ENCODE measurements around the gene ARG1. TPM values are rescaled to one million over a fixed set of nuclear protein-coding genes. Genes with fewer than 3 reads are reported as not detected.

Gene ARG1
- total and polyA plus RNA-seq, 10 of the 15 experiments (the other 5 are each of a cell fraction or from before 2014, with no cell fraction given), result 0.33 TPM; not detected in 9

DNA sequence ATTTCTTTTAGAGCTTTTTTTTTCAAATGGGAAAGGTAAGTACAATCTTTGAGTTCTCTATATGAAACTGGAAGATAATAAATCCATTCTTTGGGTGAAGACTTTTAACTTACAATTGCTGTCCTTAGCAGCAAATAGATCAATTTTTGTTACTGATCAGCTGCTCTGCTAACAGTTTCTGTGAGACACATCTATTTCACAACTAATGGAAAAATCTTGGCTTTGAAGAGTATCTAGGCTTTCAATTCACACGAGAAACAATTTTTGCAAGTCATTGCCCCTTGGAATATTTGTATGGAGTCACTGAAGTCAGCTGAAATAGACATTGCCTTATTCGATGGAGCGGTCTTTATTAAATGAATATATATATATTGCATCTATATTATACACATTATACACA lies 20.5 kb upstream of the ARG1 start:
- Histone ChIP-seq H3K9ac (ENCODE audit: control insufficient read depth, insufficient read depth, low read length) (no peak overlapping the region), H2AFZ (ENCODE audit: control insufficient read depth, low read depth, low read length) (no peak overlapping the region), H3K9me3 (replicated peaks; ENCODE audit: control insufficient read depth, insufficient read depth, low read length) (no peaks in the 10 kb centered on the region), H3K27me3 (replicated peaks in 1 of 2; ENCODE audit: control insufficient read depth in 2 of 2, insufficient read depth in 2 of 2, low read length in 1 of 2) (no peaks in the 10 kb centered on the region), H3K79me2 (ENCODE audit: control insufficient read depth, insufficient read depth, low read length) (no peaks in the 10 kb centered on the region), H3K27ac (ENCODE audit: control insufficient read depth, insufficient read depth) (no peak overlapping the region), H3K4me1 (ENCODE audit: control insufficient read depth, insufficient read depth, low read length) (no peaks in the 10 kb centered on the region), H3K4me2 (ENCODE audit: control insufficient read depth, insufficient read depth) (no peak overlapping the region), H4K20me1 (ENCODE audit: control insufficient read depth, insufficient read depth) (no peaks in the 10 kb centered on the region), H3K36me3 (ENCODE audit: control insufficient read depth in 2 of 2, insufficient read depth in 2 of 2, low read length in 1 of 2) (no peaks in the 10 kb centered on the region), H3K4me3 (no peak overlapping the region)
- ATAC-seq, result no peak
- 61% methylated on average over 3 of the region's 3 CpGs for WGBS (ENCODE audit: insufficient coverage, insufficient replicate concordance, low lambda C conversion rate, missing lambda C conversion rate)
- TF ChIP-seq, protein P1, sequence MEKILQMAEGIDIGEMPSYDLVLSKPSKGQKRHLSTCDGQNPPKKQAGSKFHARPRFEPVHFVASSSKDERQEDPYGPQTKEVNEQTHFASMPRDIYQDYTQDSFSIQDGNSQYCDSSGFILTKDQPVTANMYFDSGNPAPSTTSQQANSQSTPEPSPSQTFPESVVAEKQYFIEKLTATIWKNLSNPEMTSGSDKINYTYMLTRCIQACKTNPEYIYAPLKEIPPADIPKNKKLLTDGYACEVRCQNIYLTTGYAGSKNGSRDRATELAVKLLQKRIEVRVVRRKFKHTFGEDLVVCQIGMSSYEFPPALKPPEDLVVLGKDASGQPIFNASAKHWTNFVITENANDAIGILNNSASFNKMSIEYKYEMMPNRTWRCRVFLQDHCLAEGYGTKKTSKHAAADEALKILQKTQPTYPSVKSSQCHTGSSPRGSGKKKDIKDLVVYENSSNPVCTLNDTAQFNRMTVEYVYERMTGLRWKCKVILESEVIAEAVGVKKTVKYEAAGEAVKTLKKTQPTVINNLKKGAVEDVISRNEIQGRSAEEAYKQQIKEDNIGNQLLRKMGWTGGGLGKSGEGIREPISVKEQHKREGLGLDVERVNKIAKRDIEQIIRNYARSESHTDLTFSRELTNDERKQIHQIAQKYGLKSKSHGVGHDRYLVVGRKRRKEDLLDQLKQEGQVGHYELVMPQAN (conservative IDR thresholded peaks at IDR 0.05), result no peak
- TF ChIP-seq, protein P2, sequence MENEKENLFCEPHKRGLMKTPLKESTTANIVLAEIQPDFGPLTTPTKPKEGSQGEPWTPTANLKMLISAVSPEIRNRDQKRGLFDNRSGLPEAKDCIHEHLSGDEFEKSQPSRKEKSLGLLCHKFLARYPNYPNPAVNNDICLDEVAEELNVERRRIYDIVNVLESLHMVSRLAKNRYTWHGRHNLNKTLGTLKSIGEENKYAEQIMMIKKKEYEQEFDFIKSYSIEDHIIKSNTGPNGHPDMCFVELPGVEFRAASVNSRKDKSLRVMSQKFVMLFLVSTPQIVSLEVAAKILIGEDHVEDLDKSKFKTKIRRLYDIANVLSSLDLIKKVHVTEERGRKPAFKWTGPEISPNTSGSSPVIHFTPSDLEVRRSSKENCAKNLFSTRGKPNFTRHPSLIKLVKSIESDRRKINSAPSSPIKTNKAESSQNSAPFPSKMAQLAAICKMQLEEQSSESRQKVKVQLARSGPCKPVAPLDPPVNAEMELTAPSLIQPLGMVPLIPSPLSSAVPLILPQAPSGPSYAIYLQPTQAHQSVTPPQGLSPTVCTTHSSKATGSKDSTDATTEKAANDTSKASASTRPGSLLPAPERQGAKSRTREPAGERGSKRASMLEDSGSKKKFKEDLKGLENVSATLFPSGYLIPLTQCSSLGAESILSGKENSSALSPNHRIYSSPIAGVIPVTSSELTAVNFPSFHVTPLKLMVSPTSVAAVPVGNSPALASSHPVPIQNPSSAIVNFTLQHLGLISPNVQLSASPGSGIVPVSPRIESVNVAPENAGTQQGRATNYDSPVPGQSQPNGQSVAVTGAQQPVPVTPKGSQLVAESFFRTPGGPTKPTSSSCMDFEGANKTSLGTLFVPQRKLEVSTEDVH (IDR thresholded peaks at IDR 0.05; ENCODE audit: low read depth, partially characterized antibody), result no peak
- ChIA-PET RAD21 (ENCODE audit: unreplicated experiment) (no interaction called here), SMC1A (ENCODE audit: uncharacterized antibody, unreplicated experiment) (no interaction called here), CTCF (no interaction called here), POLR2A (no interaction called here)
- DNase-seq (ENCODE audit: low read depth, low spot score), result no peak
- intact Hi-C loops (cut with micrococcal nuclease; ENCODE audit: unreplicated experiment) (no loop called here), in situ Hi-C loops (cut with MboI) (no loop called here)
- no peak for FAIRE-seq
- no TSS peak for BruUV-seq (replicated peaks)

DNA sequence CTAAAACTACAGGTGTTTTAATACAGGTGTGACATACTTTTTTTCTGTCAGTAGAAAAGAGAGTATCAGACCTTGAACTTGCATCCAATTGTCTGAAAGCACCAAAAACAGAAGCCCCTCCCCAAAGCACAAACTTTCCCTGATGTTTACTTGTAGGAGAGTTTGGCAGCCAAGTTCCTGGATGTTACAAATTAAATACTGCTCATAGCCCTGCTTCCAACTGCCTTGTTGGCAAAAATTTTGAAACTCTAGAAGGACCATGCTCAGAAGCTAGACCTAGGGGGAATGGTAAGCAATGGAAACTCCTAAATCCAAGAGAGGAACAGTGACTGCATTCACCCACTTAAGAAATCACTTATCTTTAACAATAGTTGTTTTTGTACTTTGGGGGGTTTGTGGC lies 17.0 kb upstream of the ARG1 start:
- no peak overlapping the region for H3K27ac ChIP-seq (ENCODE audit: control insufficient read depth, insufficient read depth)
- intact Hi-C loops (cut with micrococcal nuclease; ENCODE audit: unreplicated experiment), result no loop called here
- no peaks in the 10 kb centered on the region for H3K4me1 ChIP-seq (ENCODE audit: control insufficient read depth, insufficient read depth, low read length)
- no peaks in the 10 kb centered on the region for H4K20me1 ChIP-seq (ENCODE audit: control insufficient read depth, insufficient read depth)
- H3K9me3 ChIP-seq (replicated peaks; ENCODE audit: control insufficient read depth, insufficient read depth, low read length), result no peaks in the 10 kb centered on the region
- FAIRE-seq (no peak), ATAC-seq (no peak), DNase-seq (ENCODE audit: low read depth, low spot score) (no peak)
- ChIA-PET SMC1A (ENCODE audit: uncharacterized antibody, unreplicated experiment) (no interaction called here), CTCF (no interaction called here), POLR2A (no interaction called here), RAD21 (ENCODE audit: unreplicated experiment) (no interaction called here)
- TF ChIP-seq PAX8 (IDR thresholded peaks at IDR 0.05) (no peak), KLF5 (IDR thresholded peaks at IDR 0.05; ENCODE audit: partially characterized antibody) (no peak), EP300 (IDR thresholded peaks at IDR 0.05; ENCODE audit: borderline replicate concordance in 1 of 2, control insufficient read depth in 1 of 2, low read depth in 2 of 2, low read length in 2 of 2) (no peak), ZNF207 (IDR thresholded peaks at IDR 0.05; ENCODE audit: borderline replicate concordance) (no peak), BHLHE40 (IDR thresholded peaks at IDR 0.05; ENCODE audit: borderline replicate concordance in 1 of 2, low read depth in 2 of 2, low read length in 1 of 2) (no peak), STAT3 (IDR thresholded peaks at IDR 0.05; ENCODE audit: low read depth, low read length) (no peak)
- TF ChIP-seq, protein P3, sequence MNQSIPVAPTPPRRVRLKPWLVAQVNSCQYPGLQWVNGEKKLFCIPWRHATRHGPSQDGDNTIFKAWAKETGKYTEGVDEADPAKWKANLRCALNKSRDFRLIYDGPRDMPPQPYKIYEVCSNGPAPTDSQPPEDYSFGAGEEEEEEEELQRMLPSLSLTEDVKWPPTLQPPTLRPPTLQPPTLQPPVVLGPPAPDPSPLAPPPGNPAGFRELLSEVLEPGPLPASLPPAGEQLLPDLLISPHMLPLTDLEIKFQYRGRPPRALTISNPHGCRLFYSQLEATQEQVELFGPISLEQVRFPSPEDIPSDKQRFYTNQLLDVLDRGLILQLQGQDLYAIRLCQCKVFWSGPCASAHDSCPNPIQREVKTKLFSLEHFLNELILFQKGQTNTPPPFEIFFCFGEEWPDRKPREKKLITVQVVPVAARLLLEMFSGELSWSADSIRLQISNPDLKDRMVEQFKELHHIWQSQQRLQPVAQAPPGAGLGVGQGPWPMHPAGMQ (IDR thresholded peaks at IDR 0.05; ENCODE audit: borderline replicate concordance), result no peak
- no peaks in the 10 kb centered on the region for H3K27me3 ChIP-seq (replicated peaks in 1 of 2; ENCODE audit: control insufficient read depth in 2 of 2, insufficient read depth in 2 of 2, low read length in 1 of 2)
- H2AFZ ChIP-seq (ENCODE audit: control insufficient read depth, low read depth, low read length), result no peak overlapping the region
- in situ Hi-C loops (cut with MboI), result no loop called here
- no peaks in the 10 kb centered on the region for H3K79me2 ChIP-seq (ENCODE audit: control insufficient read depth, insufficient read depth, low read length)
- no peak overlapping the region for H3K9ac ChIP-seq (ENCODE audit: control insufficient read depth, insufficient read depth, low read length)
- H3K4me3 ChIP-seq, result no peak overlapping the region
- no peaks in the 10 kb centered on the region for H3K36me3 ChIP-seq (ENCODE audit: control insufficient read depth in 2 of 2, insufficient read depth in 2 of 2, low read length in 1 of 2)
- BruUV-seq (replicated peaks), result no TSS peak
- H3K4me2 ChIP-seq (ENCODE audit: control insufficient read depth, insufficient read depth), result no peak overlapping the region

Data from GM12878 (cell line).